A549 treated with AZD2906 at 1 μM for 4 hours (cell line): ENCODE measurements around the gene INCENP. TPM values are rescaled to one million over a fixed set of nuclear protein-coding genes. Genes with fewer than 3 reads are reported as not detected.

ENCODE experiments used
- total RNA-seq: library from RNA; stranded (reverse); fragments of 200-300 nt; extraction: Qiagen RNA extraction; gene quantifications from 5 replicates; pipeline ENCODE4 v1.2.3, GENCODE V29; 2022

The INCENP gene
- 44.5 to 52.0 TPM (median 50.4 TPM) in 5 replicates for total RNA-seq

DNA sequence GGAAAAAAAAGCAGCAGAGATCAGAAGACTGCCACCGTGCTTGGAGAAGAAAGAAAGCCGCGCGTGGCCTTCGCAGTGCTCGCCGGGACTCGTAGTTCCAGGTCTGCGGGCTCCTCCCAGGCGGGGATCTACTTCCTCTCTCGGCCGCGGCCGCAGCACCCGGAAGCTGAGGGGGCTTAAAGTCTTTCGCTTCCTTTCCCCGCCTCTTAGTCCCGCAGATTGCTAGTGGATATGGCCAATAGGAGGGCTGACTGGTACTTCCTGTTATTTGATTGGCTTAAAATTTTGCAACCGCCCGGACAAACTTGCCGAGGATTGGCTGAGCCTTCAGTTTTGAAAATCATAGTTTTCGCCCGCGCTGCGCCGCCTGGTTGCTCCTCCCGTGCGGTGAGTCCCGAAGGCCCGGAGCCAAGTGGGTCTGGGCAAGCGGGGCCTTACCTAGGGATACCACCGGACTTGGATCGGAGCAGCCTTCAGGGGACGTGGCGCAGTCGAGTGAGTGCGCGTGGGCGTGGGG is at the start of gene INCENP:
Gene INCENP, plus strand, starts transcription at position 343 of the 517 bp plus-strand sequence. CDS start 4,151 bp downstream, outside the sequence.

DNA sequence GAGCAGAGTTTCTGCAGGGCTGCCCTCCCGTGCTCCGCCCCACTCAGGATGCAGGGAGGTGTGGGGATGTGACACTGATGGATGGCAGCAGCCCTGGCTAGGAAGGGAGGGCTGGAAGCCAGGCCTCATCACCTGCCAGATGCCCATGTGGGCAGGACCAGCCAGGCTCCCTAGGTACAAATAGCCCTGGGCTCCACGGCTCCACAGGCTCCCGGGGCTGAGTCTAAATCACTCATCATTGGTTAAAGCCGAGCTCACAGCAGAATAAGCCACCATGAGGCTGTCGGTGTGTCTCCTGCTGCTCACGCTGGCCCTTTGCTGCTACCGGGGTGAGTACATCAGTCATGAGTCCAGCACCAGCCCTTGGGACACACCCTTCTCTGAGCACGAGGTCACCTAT is 66.2 kb downstream of the INCENP start, which contains the start of gene SCGB1D1:
Gene SCGB1D1, plus strand, starts transcription at position 206 of the 400 bp plus-strand sequence. Its CDS starts 69 bp downstream, at position 275.

Other genes starting within 250 kb of the INCENP start
- 57.6 to 92.9 TPM (median 87.8 TPM) in 5 replicates for gene FADS3, start 232.5 kb upstream of the INCENP start, total RNA-seq
- gene RAB3IL1, start 206.4 kb upstream of the INCENP start, total RNA-seq = 17.9 to 26.3 TPM (median 22.5 TPM) in 5 replicates
- gene BEST1, start 173.7 kb upstream of the INCENP start, total RNA-seq = 2.0 to 4.6 TPM (median 3.9 TPM) in 5 replicates
- 9,641 to 22,049 TPM (median 20,385 TPM) in 5 replicates for gene FTH1, start 156.4 kb upstream of the INCENP start, total RNA-seq
- not detected in 5 replicates for gene SCGB1D1, start 66.2 kb downstream of the INCENP start, total RNA-seq
- gene SCGB2A1, start 84.7 kb downstream of the INCENP start, total RNA-seq = not detected in 5 replicates
- not detected in 5 replicates for gene SCGB1D2, start 118.2 kb downstream of the INCENP start, total RNA-seq
- not detected in 5 replicates for gene SCGB2A2, start 146.1 kb downstream of the INCENP start, total RNA-seq
- gene SCGB1D4, start 175.1 kb downstream of the INCENP start, total RNA-seq = not detected in 5 replicates
- 10.4 to 15.5 TPM (median 13.7 TPM) in 5 replicates for gene ASRGL1, start 213.4 kb downstream of the INCENP start, total RNA-seq